CD4-positive, alpha-beta T cell treated with Interleukin-15 for 4 hours (primary cell): Measurements from ENCODE around the gene RNF128.

ENCODE experiments used
- DNase-seq: peaks from one replicate; pipeline ENCODE4 v3.0.0-alpha.2; 2020; ENCODE audit warnings: low spot score

RNF128 gene

GRCh38 chrX:106726485-106727437 lies at the start of gene RNF128:
TSS of gene RNF128 (plus strand) at chrX:106726701. CDS start at chrX:106726914, 213 bp downstream.
- DNase-seq = peak; percentile 0

- DNase-seq = no peak
These were observed 45.8 kb upstream of the RNF128 start for GRCh38 chrX:106680716-106681115.

GRCh38 chrX:106684207-106684606 lies 42.3 kb upstream of the RNF128 start:
- no peak for DNase-seq

- DNase-seq = no peak
These were observed 34.0 kb upstream of the RNF128 start for GRCh38 chrX:106692425-106693065.

GRCh38 chrX:106696502-106696901 lies 30.0 kb upstream of the RNF128 start:
- no peak for DNase-seq

- no peak for DNase-seq
These were observed 27.8 kb upstream of the RNF128 start for GRCh38 chrX:106698693-106699092.

GRCh38 chrX:106702636-106703035 lies 23.9 kb upstream of the RNF128 start:
- no peak for DNase-seq

- no peak for DNase-seq
These were observed 20.0 kb upstream of the RNF128 start for GRCh38 chrX:106706466-106706865.

- DNase-seq = no peak
These were observed 18.6 kb upstream of the RNF128 start for GRCh38 chrX:106707771-106708454.

- DNase-seq = no peak
These were observed 15.7 kb upstream of the RNF128 start for GRCh38 chrX:106710771-106711170.

- no peak for DNase-seq
These were observed 15.1 kb upstream of the RNF128 start for GRCh38 chrX:106711375-106711774.

- DNase-seq = no peak
These were observed 10.5 kb upstream of the RNF128 start for GRCh38 chrX:106716004-106716403.

- DNase-seq = no peak
These were observed 10.0 kb upstream of the RNF128 start for GRCh38 chrX:106716463-106716862.

GRCh38 chrX:106718709-106719108 lies 7.8 kb upstream of the RNF128 start:
- no peak for DNase-seq

- no peak for DNase-seq
These were observed 570 bp upstream of the RNF128 start for GRCh38 chrX:106725931-106726330.

GRCh38 chrX:106728337-106728736 lies 1.8 kb downstream of the RNF128 start:
- DNase-seq = no peak

GRCh38 chrX:106730401-106730800 lies 3.9 kb downstream of the RNF128 start:
- no peak for DNase-seq

GRCh38 chrX:106731590-106731989 lies 5.1 kb downstream of the RNF128 start:
- DNase-seq = no peak

- no peak for DNase-seq
These were observed 8.3 kb downstream of the RNF128 start for GRCh38 chrX:106734827-106735226.

GRCh38 chrX:106740193-106740780 lies 13.8 kb downstream of the RNF128 start:
- DNase-seq = no peak

- no peak for DNase-seq
These were observed 15.7 kb downstream of the RNF128 start for GRCh38 chrX:106742193-106742592.

- no peak for DNase-seq
These were observed 16.3 kb downstream of the RNF128 start for GRCh38 chrX:106742805-106743204.
